Breast epithelium (tissue), 3 donors: Measurements from ENCODE around the gene SDR9C7.

Experiments used
- POLR2A ChIP-seq: fragments of 450-650 bp; IDR thresholded peaks from one replicate; pipeline ENCODE4 v1.6.1; 2016; ENCODE audit warnings: antibody characterized with exemption, mild to moderate bottlenecking, moderate library complexity
- POLR2AphosphoS5 ChIP-seq, 3 donors: sonication (generic); formaldehyde crosslinking; IDR thresholded peaks; one replicate each; pipeline ENCODE4 v1.6.1; 2017; ENCODE audit warnings: antibody characterized with exemption in 3 of 3
- TF ChIP-seq, protein P1 (sequence below), 3 donors: fragments of 450-650 bp; IDR thresholded peaks; one replicate each; pipeline ENCODE4 v1.5.1; 2016 to 2017; ENCODE audit warnings: antibody characterized with exemption in 3 of 3, mild to moderate bottlenecking in 3 of 3, moderate library complexity in 3 of 3

DNA sequence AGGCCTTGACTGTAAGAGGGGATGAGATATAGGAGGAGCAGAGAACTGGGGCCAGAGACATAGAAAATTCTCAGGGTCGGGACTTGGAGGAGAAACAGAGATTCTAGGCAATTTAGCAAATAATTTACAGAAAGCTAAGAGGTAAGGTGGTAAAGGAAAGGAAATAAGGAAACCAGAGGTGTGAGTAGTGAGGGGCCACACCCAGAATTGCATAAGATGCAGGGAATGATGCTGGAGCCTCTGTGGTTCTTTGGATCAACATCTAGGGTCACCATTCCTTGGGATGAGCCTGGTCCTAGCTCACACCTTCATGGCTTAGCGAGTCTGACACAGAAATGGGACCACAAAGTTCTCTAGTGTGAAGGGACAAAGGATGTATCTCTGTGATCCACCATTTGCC is 949 bp upstream of the SDR9C7 start:
- TF ChIP-seq POLR2A (no peak), POLR2AphosphoS5 (IDR thresholded peaks at IDR 0.05) (no peak)
- TF ChIP-seq, protein P1, sequence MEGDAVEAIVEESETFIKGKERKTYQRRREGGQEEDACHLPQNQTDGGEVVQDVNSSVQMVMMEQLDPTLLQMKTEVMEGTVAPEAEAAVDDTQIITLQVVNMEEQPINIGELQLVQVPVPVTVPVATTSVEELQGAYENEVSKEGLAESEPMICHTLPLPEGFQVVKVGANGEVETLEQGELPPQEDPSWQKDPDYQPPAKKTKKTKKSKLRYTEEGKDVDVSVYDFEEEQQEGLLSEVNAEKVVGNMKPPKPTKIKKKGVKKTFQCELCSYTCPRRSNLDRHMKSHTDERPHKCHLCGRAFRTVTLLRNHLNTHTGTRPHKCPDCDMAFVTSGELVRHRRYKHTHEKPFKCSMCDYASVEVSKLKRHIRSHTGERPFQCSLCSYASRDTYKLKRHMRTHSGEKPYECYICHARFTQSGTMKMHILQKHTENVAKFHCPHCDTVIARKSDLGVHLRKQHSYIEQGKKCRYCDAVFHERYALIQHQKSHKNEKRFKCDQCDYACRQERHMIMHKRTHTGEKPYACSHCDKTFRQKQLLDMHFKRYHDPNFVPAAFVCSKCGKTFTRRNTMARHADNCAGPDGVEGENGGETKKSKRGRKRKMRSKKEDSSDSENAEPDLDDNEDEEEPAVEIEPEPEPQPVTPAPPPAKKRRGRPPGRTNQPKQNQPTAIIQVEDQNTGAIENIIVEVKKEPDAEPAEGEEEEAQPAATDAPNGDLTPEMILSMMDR (IDR thresholded peaks at IDR 0.05): no peak
